MCF 10A (cell line): ENCODE measurements around the gene YBX3. TPM values are rescaled to one million over a fixed set of nuclear protein-coding genes. Genes with fewer than 3 reads are reported as not detected.

ENCODE experiments used
- BruUV-seq: library from RNA; stranded (reverse); fragments of 400-500 nt; replicated peaks from 2 replicates; lab custom pipeline; 2021; lab: Mats Ljungman, UMichigan
- CTCF ChIA-PET: fragments of 300-600 bp; sonication (Branson Sonifier 250); formaldehyde crosslinking; extraction: SDS; loops from one replicate; lab custom pipeline; 2021; ENCODE audit warnings: antibody characterized with exemption, inconsistent platforms; lab: Yijun Ruan, JAX
- POLR2A ChIA-PET: fragments of 300-600, 350-650 bp; sonication (Branson Sonifier 250); formaldehyde crosslinking; extraction: SDS; loops from one replicate; lab custom pipeline; 2020; ENCODE audit warnings: antibody characterized with exemption, inconsistent platforms; lab: Yijun Ruan, JAX
- DNase-seq: peaks from one replicate; pipeline ENCODE4 v3.0.0-alpha.2; 2018; ENCODE audit not compliant: unreplicated experiment
- H3K27ac Mint-ChIP-seq: one replicate; pipeline ENCODE4 v1.8.0; 2022; ENCODE audit warnings: mild to moderate bottlenecking, low read depth, mixed read lengths; ENCODE audit not compliant: unreplicated experiment
- H3K27me3 Mint-ChIP-seq: one replicate; pipeline ENCODE4 v1.8.0; 2022; ENCODE audit warnings: mixed read lengths; ENCODE audit not compliant: insufficient read depth, unreplicated experiment
- H3K36me3 Mint-ChIP-seq: one replicate; pipeline ENCODE4 v1.8.0; 2022; ENCODE audit warnings: mild to moderate bottlenecking, moderate library complexity, mixed read lengths; ENCODE audit not compliant: insufficient read depth, unreplicated experiment
- H3K4me1 Mint-ChIP-seq: one replicate; pipeline ENCODE4 v1.8.0; 2022; ENCODE audit warnings: mixed read lengths; ENCODE audit not compliant: insufficient read depth, unreplicated experiment
- H3K4me3 Mint-ChIP-seq: one replicate; pipeline ENCODE4 v1.8.0; 2022; ENCODE audit warnings: mild to moderate bottlenecking, moderate library complexity, mixed read lengths; ENCODE audit not compliant: unreplicated experiment
- H3K9me3 Mint-ChIP-seq: one replicate; pipeline ENCODE4 v1.8.0; 2022; ENCODE audit warnings: mixed read lengths; ENCODE audit not compliant: unreplicated experiment
- intact Hi-C: fragments of 100-400 bp; cut with micrococcal nuclease; formaldehyde crosslinking; loops from 2 replicates; pipeline ENCODE4 v1.14.1; 2022
- total RNA-seq: library from RNA; stranded (reverse); gene quantifications from 2 replicates; pipeline ENCODE4 v1.2.3, GENCODE V29; 2022
- TF ChIP-seq, protein P1 (sequence below): fragments of 200-600 bp; IDR thresholded peaks from one replicate; pipeline ENCODE4 v1.8.0; 2022; ENCODE audit warnings: antibody characterized with exemption, mild to moderate bottlenecking; ENCODE audit not compliant: unreplicated experiment

Gene YBX3
- total RNA-seq, 1 experiment from 2014 or later, result 577 TPM

DNA sequence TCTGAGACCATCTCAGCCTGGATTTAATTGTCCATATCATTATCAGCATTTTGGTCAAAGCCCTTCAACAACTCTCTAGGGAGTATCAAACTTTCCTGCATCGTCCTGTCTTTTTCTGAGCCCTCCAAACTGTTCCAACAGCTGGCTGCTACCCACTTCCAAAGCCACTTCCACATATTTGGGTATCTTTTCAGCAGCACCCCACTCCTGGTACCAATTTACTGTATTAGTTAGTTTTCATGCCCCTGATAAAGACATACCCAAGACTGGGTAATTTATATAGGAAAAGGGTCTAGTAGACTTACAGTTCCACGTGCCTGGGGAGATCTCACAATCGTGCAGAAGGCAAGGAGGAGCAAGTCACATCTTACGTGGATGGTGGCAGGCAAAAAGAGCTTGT, 33.1 kb upstream of the YBX3 start:
- Mint-ChIP-seq H3K4me3 (no peak overlapping the region), H3K27me3 (peaks cover 38% of the 10 kb centered on the region), H3K27ac (no peak overlapping the region)

DNA sequence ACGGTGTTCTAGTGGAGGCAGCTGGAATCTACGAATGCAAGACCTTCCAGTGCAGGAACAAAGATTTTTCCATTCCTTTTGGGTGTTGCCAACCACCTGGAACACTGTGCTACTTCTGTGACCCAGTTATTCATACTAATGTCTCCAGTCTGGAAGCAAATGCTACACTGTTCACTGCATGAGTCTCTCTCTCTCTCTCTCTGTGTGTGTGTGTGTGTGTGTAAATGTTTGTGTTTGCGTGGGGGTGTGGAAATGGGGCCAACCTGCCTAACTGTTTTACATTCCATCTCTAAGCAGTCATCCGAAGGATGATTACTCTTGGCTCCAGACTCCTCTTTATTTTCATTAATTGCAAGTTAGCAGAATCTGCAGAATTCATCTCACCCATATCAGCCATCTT, 29.9 kb upstream of the YBX3 start:
- Mint-ChIP-seq H3K4me1 (peaks cover 6% of the 10 kb centered on the region), H3K27ac (no peak overlapping the region), H3K4me3 (no peak overlapping the region), H3K9me3 (no peaks in the 10 kb centered on the region), H3K36me3 (no peaks in the 10 kb centered on the region), H3K27me3 (peaks cover 7% of the 10 kb centered on the region)
- no TSS peak for BruUV-seq
- TF ChIP-seq, protein P1, sequence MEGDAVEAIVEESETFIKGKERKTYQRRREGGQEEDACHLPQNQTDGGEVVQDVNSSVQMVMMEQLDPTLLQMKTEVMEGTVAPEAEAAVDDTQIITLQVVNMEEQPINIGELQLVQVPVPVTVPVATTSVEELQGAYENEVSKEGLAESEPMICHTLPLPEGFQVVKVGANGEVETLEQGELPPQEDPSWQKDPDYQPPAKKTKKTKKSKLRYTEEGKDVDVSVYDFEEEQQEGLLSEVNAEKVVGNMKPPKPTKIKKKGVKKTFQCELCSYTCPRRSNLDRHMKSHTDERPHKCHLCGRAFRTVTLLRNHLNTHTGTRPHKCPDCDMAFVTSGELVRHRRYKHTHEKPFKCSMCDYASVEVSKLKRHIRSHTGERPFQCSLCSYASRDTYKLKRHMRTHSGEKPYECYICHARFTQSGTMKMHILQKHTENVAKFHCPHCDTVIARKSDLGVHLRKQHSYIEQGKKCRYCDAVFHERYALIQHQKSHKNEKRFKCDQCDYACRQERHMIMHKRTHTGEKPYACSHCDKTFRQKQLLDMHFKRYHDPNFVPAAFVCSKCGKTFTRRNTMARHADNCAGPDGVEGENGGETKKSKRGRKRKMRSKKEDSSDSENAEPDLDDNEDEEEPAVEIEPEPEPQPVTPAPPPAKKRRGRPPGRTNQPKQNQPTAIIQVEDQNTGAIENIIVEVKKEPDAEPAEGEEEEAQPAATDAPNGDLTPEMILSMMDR, result no peak
- intact Hi-C loops, result no loop called here
- CTCF ChIA-PET, result interaction anchor here (0.5 to 1.4 kb wide), 4 partner anchors 10 to 733 kb away, joined by 3 to 4 read pairs (median 4); no protein-coding TSS in a partner anchor
- peak; percentile 17 for DNase-seq
- POLR2A ChIA-PET, result interaction anchor here (0.7 to 7.1 kb wide), 4 partner anchors 13 to 140 kb away, joined by 3 to 192 read pairs (median 4); partner anchors contain the start of gene YBX3

More for the DNA sequence above, 33.1 kb upstream of the YBX3 start:
- TF ChIP-seq, protein P1, result no peak
- no peak for DNase-seq
- intact Hi-C loops, result no loop called here
- Mint-ChIP-seq H3K4me1 (peaks cover 6% of the 10 kb centered on the region), H3K36me3 (no peaks in the 10 kb centered on the region), H3K9me3 (no peaks in the 10 kb centered on the region)
- ChIA-PET POLR2A (interaction anchor here (1.0 kb wide), 1 partner anchor 32 kb away, joined by 5 read pairs; the partner anchor contains the start of gene YBX3), CTCF (interaction anchor here (1.2 to 1.6 kb wide), 3 partner anchors 10 to 443 kb away, joined by 3 to 5 read pairs (median 3); no protein-coding TSS in a partner anchor)
- BruUV-seq, result no TSS peak

DNA sequence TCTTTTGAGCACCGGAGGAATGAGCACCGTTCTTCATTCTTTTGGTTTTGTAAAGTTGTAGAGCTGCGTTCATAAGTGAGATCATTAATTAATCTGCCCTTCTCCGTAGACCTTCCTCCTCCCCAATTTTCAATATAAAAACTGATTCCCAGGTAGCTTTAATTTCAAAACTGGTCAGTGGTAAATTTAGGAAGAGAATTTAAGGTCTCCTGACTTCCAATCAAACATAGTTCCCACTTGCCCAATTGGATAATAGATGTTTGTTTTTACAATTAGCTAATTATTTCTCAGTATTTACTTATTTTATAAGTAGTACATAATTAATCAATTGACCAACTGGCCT, 27.2 kb upstream of the YBX3 start:
- no peak for DNase-seq
- ChIA-PET CTCF (interaction anchor here (0.5 to 4.3 kb wide), 31 partner anchors 9 to 737 kb away, joined by 3 to 42 read pairs (median 5); partner anchors contain the start of gene YBX3), POLR2A (interaction anchor here (0.6 to 7.1 kb wide), 15 partner anchors 10 to 439 kb away, joined by 3 to 192 read pairs (median 5); partner anchors contain the start of genes MAGOHB, SMIM10L1 and YBX3)
- H3K4me1 Mint-ChIP-seq, result peaks cover 6% of the 10 kb centered on the region
- BruUV-seq, result no TSS peak
- H3K9me3 Mint-ChIP-seq, result no peaks in the 10 kb centered on the region
- H3K36me3 Mint-ChIP-seq, result no peaks in the 10 kb centered on the region
- TF ChIP-seq, protein P1, result no peak
- H3K27me3 Mint-ChIP-seq, result peaks cover 17% of the 10 kb centered on the region
- intact Hi-C loops, result loop anchor here (1.0 to 2.0 kb wide), 5 partner anchors 27 to 515 kb away; partner anchors contain the start of genes MAGOHB, STYK1 and YBX3
- peak overlapping the region; percentile 79 for H3K27ac Mint-ChIP-seq
- H3K4me3 Mint-ChIP-seq, result peak overlapping the region; percentile 66

DNA sequence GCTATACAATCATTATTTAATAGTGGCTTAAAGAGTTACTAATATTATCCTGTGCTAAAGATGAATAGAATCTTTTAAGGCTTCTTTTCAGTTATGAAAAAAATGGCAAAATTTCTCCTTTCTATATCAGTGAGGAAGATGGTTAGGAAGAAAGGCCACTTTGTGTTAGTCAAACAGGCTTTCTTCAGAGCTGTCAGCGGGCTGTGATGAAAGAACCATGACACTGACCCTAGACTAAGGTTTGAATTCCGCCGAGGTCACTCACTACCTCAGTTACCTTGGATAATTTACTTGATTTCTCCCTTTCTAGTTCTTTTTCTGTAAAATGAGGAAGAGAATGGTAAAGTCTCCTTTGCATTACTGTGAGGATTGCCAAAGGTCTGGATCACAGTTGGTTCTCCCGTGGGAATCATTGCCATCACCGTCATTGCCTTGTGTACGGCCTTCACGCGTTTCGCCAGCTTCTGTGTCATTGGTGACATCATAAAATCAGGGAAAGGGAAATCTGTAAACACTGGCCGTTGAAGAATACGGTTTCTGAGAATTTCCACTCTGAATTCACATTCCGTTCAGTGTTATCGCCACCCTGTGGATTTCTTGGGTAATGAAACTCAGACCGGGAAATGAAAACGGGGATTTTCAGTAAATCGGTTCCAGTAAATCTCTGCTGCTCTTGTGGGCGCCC, 26.7 kb upstream of the YBX3 start:
- TSS peak; percentile 84 for BruUV-seq
- TF ChIP-seq, protein P1, result peak; percentile 82
- intact Hi-C loops, result loop anchor here (1.0 to 2.0 kb wide), 5 partner anchors 27 to 515 kb away; partner anchors contain the start of genes MAGOHB, STYK1 and YBX3
- ChIA-PET CTCF (interaction anchor here (0.6 to 4.3 kb wide), 36 partner anchors 10 to 737 kb away, joined by 3 to 42 read pairs (median 5); partner anchors contain the start of gene YBX3), POLR2A (interaction anchor here (0.6 to 7.1 kb wide), 17 partner anchors 9 to 733 kb away, joined by 3 to 192 read pairs (median 4); partner anchors contain the start of genes MAGOHB, SMIM10L1 and YBX3)
- no peaks in the 10 kb centered on the region for H3K9me3 Mint-ChIP-seq
- DNase-seq, result peak; percentile 94
- peaks cover 22% of the 10 kb centered on the region for H3K27me3 Mint-ChIP-seq
- peaks cover 6% of the 10 kb centered on the region for H3K4me1 Mint-ChIP-seq
- H3K27ac Mint-ChIP-seq, result peak overlapping the region; percentile 79
- no peaks in the 10 kb centered on the region for H3K36me3 Mint-ChIP-seq
- H3K4me3 Mint-ChIP-seq, result peak overlapping the region; percentile 66
